Measurements from ENCODE around the gene SLC6A18.

Gene SLC6A18

GRCh38 chr5:1184163-1184470 lies 41.1 kb upstream of the SLC6A18 start:
- DNase-seq (ENCODE audit: low spot score in 2 of 2) = no peak
- peaks cover 4% of the 10 kb centered on the region for H3K27me3 Mint-ChIP-seq
- no peaks in the 10 kb centered on the region for H3K9me3 Mint-ChIP-seq
- ATAC-seq (ENCODE audit: low read depth) = no peak
- H3K36me3 Mint-ChIP-seq = no peaks in the 10 kb centered on the region
- H3K4me1 Mint-ChIP-seq = no peaks in the 10 kb centered on the region
- H3K27ac Mint-ChIP-seq = no peak overlapping the region
- no peak overlapping the region for H3K4me3 Mint-ChIP-seq

- ATAC-seq (ENCODE audit: low read depth) (no peak), DNase-seq (ENCODE audit: low spot score in 2 of 2) (no peak)
- peaks cover 4% of the 10 kb centered on the region for H3K27me3 Mint-ChIP-seq
- no peak overlapping the region for H3K27ac Mint-ChIP-seq
- H3K36me3 Mint-ChIP-seq = no peaks in the 10 kb centered on the region
- no peak overlapping the region for H3K4me3 Mint-ChIP-seq
- H3K9me3 Mint-ChIP-seq = no peaks in the 10 kb centered on the region
- H3K4me1 Mint-ChIP-seq = no peaks in the 10 kb centered on the region
Observed at GRCh38 chr5:1184481-1184880, 40.7 kb upstream of the SLC6A18 start.

- Mint-ChIP-seq H3K36me3 (no peaks in the 10 kb centered on the region), H3K27ac (no peak overlapping the region), H3K4me1 (no peaks in the 10 kb centered on the region), H3K4me3 (no peak overlapping the region), H3K27me3 (peaks cover 3% of the 10 kb centered on the region), H3K9me3 (no peaks in the 10 kb centered on the region)
- ATAC-seq (ENCODE audit: low read depth) (no peak), DNase-seq (ENCODE audit: low spot score in 2 of 2) (no peak)
Observed at GRCh38 chr5:1185038-1185627, 40.0 kb upstream of the SLC6A18 start.

GRCh38 chr5:1185629-1186350 lies 39.4 kb upstream of the SLC6A18 start:
- peaks cover 1% of the 10 kb centered on the region for H3K4me1 Mint-ChIP-seq
- DNase-seq (ENCODE audit: low spot score in 2 of 2) (no peak), ATAC-seq (ENCODE audit: low read depth) (no peak)
- H3K36me3 Mint-ChIP-seq = peaks cover under 1% of the 10 kb centered on the region
- no peak overlapping the region for H3K4me3 Mint-ChIP-seq
- peaks cover 6% of the 10 kb centered on the region for H3K27me3 Mint-ChIP-seq
- no peak overlapping the region for H3K27ac Mint-ChIP-seq
- no peaks in the 10 kb centered on the region for H3K9me3 Mint-ChIP-seq

- Mint-ChIP-seq H3K36me3 (peaks cover 1% of the 10 kb centered on the region), H3K27ac (no peak overlapping the region), H3K27me3 (peaks cover 9% of the 10 kb centered on the region), H3K4me3 (no peak overlapping the region), H3K4me1 (peaks cover 4% of the 10 kb centered on the region), H3K9me3 (no peaks in the 10 kb centered on the region)
- ATAC-seq (ENCODE audit: low read depth) (no peak), DNase-seq (ENCODE audit: low spot score in 2 of 2) (no peak)
Observed at GRCh38 chr5:1186351-1187233, 38.6 kb upstream of the SLC6A18 start.

- Mint-ChIP-seq H3K4me3 (no peak overlapping the region), H3K27ac (no peak overlapping the region), H3K27me3 (peaks cover 13% of the 10 kb centered on the region), H3K9me3 (no peaks in the 10 kb centered on the region), H3K36me3 (peaks cover 1% of the 10 kb centered on the region), H3K4me1 (peaks cover 4% of the 10 kb centered on the region)
- no peak for DNase-seq (ENCODE audit: low spot score in 2 of 2)
- no peak for ATAC-seq (ENCODE audit: low read depth)
Observed at GRCh38 chr5:1187234-1187949, 37.8 kb upstream of the SLC6A18 start.

- Mint-ChIP-seq H3K27ac (no peak overlapping the region), H3K4me3 (no peak overlapping the region), H3K4me1 (peaks cover 4% of the 10 kb centered on the region), H3K27me3 (peaks cover 19% of the 10 kb centered on the region), H3K9me3 (no peaks in the 10 kb centered on the region), H3K36me3 (peaks cover 1% of the 10 kb centered on the region)
- ATAC-seq (ENCODE audit: low read depth) (no peak), DNase-seq (ENCODE audit: low spot score in 2 of 2) (no peak)
Observed at GRCh38 chr5:1187950-1188334, 37.2 kb upstream of the SLC6A18 start.

- H3K4me3 Mint-ChIP-seq = no peak overlapping the region
- no peak overlapping the region for H3K27ac Mint-ChIP-seq
- ATAC-seq (ENCODE audit: low read depth) (no peak), DNase-seq (ENCODE audit: low spot score in 2 of 2) (no peak)
- H3K4me1 Mint-ChIP-seq = peaks cover 4% of the 10 kb centered on the region
- H3K27me3 Mint-ChIP-seq = peaks cover 20% of the 10 kb centered on the region
- peaks cover 1% of the 10 kb centered on the region for H3K36me3 Mint-ChIP-seq
- H3K9me3 Mint-ChIP-seq = no peaks in the 10 kb centered on the region
Observed at GRCh38 chr5:1188464-1188863, 36.7 kb upstream of the SLC6A18 start.

- H3K27me3 Mint-ChIP-seq = peaks cover 20% of the 10 kb centered on the region
- H3K4me3 Mint-ChIP-seq = no peak overlapping the region
- peaks cover 4% of the 10 kb centered on the region for H3K4me1 Mint-ChIP-seq
- H3K27ac Mint-ChIP-seq = no peak overlapping the region
- no peak for ATAC-seq (ENCODE audit: low read depth)
- H3K9me3 Mint-ChIP-seq = no peaks in the 10 kb centered on the region
- peaks cover 1% of the 10 kb centered on the region for H3K36me3 Mint-ChIP-seq
- DNase-seq (ENCODE audit: low spot score in 2 of 2) = no peak
Observed at GRCh38 chr5:1189269-1189668, 35.9 kb upstream of the SLC6A18 start.

GRCh38 chr5:1190278-1190677 lies 34.9 kb upstream of the SLC6A18 start:
- ATAC-seq (ENCODE audit: low read depth) (no peak), DNase-seq (ENCODE audit: low spot score in 2 of 2) (no peak)
- Mint-ChIP-seq H3K36me3 (peaks cover 1% of the 10 kb centered on the region), H3K27me3 (peaks cover 20% of the 10 kb centered on the region), H3K9me3 (no peaks in the 10 kb centered on the region), H3K4me3 (no peak overlapping the region), H3K4me1 (peaks cover 4% of the 10 kb centered on the region), H3K27ac (no peak overlapping the region)

- ATAC-seq (ENCODE audit: low read depth) (peak; percentile 37), DNase-seq (ENCODE audit: low spot score in 2 of 2) (no peak)
- H3K27me3 Mint-ChIP-seq = peaks cover 20% of the 10 kb centered on the region
- H3K9me3 Mint-ChIP-seq = no peaks in the 10 kb centered on the region
- H3K4me1 Mint-ChIP-seq = peaks cover 4% of the 10 kb centered on the region
- no peak overlapping the region for H3K27ac Mint-ChIP-seq
- no peak overlapping the region for H3K4me3 Mint-ChIP-seq
- H3K36me3 Mint-ChIP-seq = peaks cover 1% of the 10 kb centered on the region
Observed at GRCh38 chr5:1190837-1191239, 34.3 kb upstream of the SLC6A18 start.

- Mint-ChIP-seq H3K27me3 (peaks cover 26% of the 10 kb centered on the region), H3K4me3 (no peak overlapping the region), H3K4me1 (peaks cover 4% of the 10 kb centered on the region), H3K36me3 (peaks cover 1% of the 10 kb centered on the region), H3K27ac (no peak overlapping the region), H3K9me3 (no peaks in the 10 kb centered on the region)
- no peak for ATAC-seq (ENCODE audit: low read depth)
- DNase-seq (ENCODE audit: low spot score in 2 of 2) = no peak
Observed at GRCh38 chr5:1192971-1193590, 32.1 kb upstream of the SLC6A18 start.

GRCh38 chr5:1193591-1193985 lies 31.6 kb upstream of the SLC6A18 start:
- Mint-ChIP-seq H3K27me3 (peaks cover 26% of the 10 kb centered on the region), H3K36me3 (peaks cover 1% of the 10 kb centered on the region), H3K4me3 (no peak overlapping the region), H3K9me3 (no peaks in the 10 kb centered on the region), H3K27ac (no peak overlapping the region), H3K4me1 (peaks cover 4% of the 10 kb centered on the region)
- DNase-seq (ENCODE audit: low spot score in 2 of 2) = no peak
- no peak for ATAC-seq (ENCODE audit: low read depth)
